T-helper 1 cell (primary cell): ENCODE measurements around the gene TPM2.
"Not testable (repeated sequence)": the region's sequence is repeated elsewhere in the genome, so short reads cannot be mapped to it uniquely, and the experiment has no call there.

ENCODE experiments used
- DNase-seq, 5 donors: peaks; one replicate each; pipeline ENCODE4 v3.0.0-alpha.2; 2012 to 2020

The TPM2 gene

GRCh38 chr9:35650341-35651158, 39.2 kb downstream of the TPM2 start, which contains the start of gene SIT1:
Gene SIT1, minus strand, starts transcription at chr9:35650931. Its CDS starts 78 bp downstream, at chr9:35650853.
- DNase-seq: peak in 2 of 5 donors; percentile 40 to 45

GRCh38 chr9:35649431-35650340, 40.0 kb downstream of the TPM2 start:
- peak in 1 of 5 donors; percentile 60 for DNase-seq

- DNase-seq: peak; percentile 83 to 94 (median 87)
These were observed 43.0 kb downstream of the TPM2 start for GRCh38 chr9:35646533-35647265.

- DNase-seq: peak in 1 of 5 donors; percentile 43
These were observed 43.6 kb downstream of the TPM2 start for GRCh38 chr9:35646153-35646532.

GRCh38 chr9:35645736-35646135, 44.0 kb downstream of the TPM2 start:
- DNase-seq: not testable (repeated sequence)

GRCh38 chr9:35643046-35643445, 46.7 kb downstream of the TPM2 start:
- no peak for DNase-seq

GRCh38 chr9:35641478-35641877, 48.2 kb downstream of the TPM2 start:
- DNase-seq: not testable (repeated sequence)

GRCh38 chr9:35640431-35640830, 49.3 kb downstream of the TPM2 start:
- not testable (repeated sequence) for DNase-seq

- DNase-seq: no peak
These were observed 50.1 kb downstream of the TPM2 start for GRCh38 chr9:35639631-35640030.

GRCh38 chr9:35639225-35639624, 50.5 kb downstream of the TPM2 start:
- not testable (repeated sequence) for DNase-seq

- peak in 1 of 5 donors; percentile 55 for DNase-seq
These were observed 51.0 kb downstream of the TPM2 start for GRCh38 chr9:35638751-35639150.

GRCh38 chr9:35637427-35637955, 52.2 kb downstream of the TPM2 start:
- not testable (repeated sequence) for DNase-seq

- not testable (repeated sequence) for DNase-seq
These were observed 52.9 kb downstream of the TPM2 start for GRCh38 chr9:35636877-35637246.

- no peak for DNase-seq
These were observed 53.4 kb downstream of the TPM2 start for GRCh38 chr9:35636135-35636876.

- DNase-seq: no peak
These were observed 54.0 kb downstream of the TPM2 start for GRCh38 chr9:35635730-35636129.
